ENCODE results near the gene SNX32. TPM values are rescaled to one million over a fixed set of nuclear protein-coding genes. Genes with fewer than 3 reads are reported as not detected.

Gene SNX32
- total and polyA plus RNA-seq, 7 experiments from 2014 or later: 0.38 to 2.0 (median 0.92) TPM

GRCh38 chr11:65868076-65868667 lies 34.4 kb downstream of the SNX32 start:
- Mint-ChIP-seq H3K27me3 (peaks cover 0 to 3% (median 0%) of the 10 kb centered on the region in 5 donors), H3K36me3 (peaks cover 0 to 11% (median 0%) of the 10 kb centered on the region in 5 donors), H3K27ac (peak overlapping the region in 2 of 9 donors; percentile 56 to 59), H3K4me3 (no peak overlapping the region), H3K9me3 (no peaks in the 10 kb centered on the region), H3K4me1 (peaks cover 11 to 21% (median 14%) of the 10 kb centered on the region in 7 donors)
- ATAC-seq: peak; percentile 62
- intact Hi-C loops (cut with micrococcal nuclease): loop anchor here in 1 of 2 donors (1.0 kb wide), 1 partner anchor 8 kb away; the partner anchor contains the start of gene MUS81
- no peak overlapping the region for H3K27ac ChIP-seq (ENCODE audit: low read depth, low read length)
- H3K27me3 ChIP-seq (ENCODE audit: control insufficient read depth in 2 of 2, insufficient read depth in 2 of 2, low read length in 2 of 2): no peaks in the 10 kb centered on the region
- H3K36me3 ChIP-seq (ENCODE audit: control insufficient read depth in 2 of 3, insufficient read depth in 3 of 3, low read length in 3 of 3): peaks cover 0 to 41% (median 0%) of the 10 kb centered on the region in 3 experiments
- H3K4me3 ChIP-seq (ENCODE audit: low read length): no peak overlapping the region
- peak in 3 of 9 donors; percentile 28 to 45 (median 31) for DNase-seq
- no peaks in the 10 kb centered on the region for H3K9me3 ChIP-seq (ENCODE audit: control insufficient read depth in 2 of 3, low read length in 3 of 3)
- ChIA-PET POLR2A (interaction anchor here (0.7 to 12.9 kb wide), 4 partner anchors 7 to 28 kb away, joined by 3 to 316 read pairs (median 57); partner anchors contain the start of genes CCDC85B, CFL1, FIBP and MUS81), CTCF (interaction anchor here (1.6 to 4.7 kb wide), 3 partner anchors 8 to 21 kb away, joined by 5 to 38 read pairs (median 30); partner anchors contain the start of genes FIBP and MUS81)
- H3K4me1 ChIP-seq (ENCODE audit: control insufficient read depth in 2 of 2, insufficient read depth in 2 of 2, low read length in 2 of 2): peaks cover 8 to 10% of the 10 kb centered on the region in 2 donors

- Mint-ChIP-seq H3K4me3 (no peak overlapping the region), H3K9me3 (no peaks in the 10 kb centered on the region), H3K4me1 (peaks cover 13 to 27% (median 16%) of the 10 kb centered on the region in 7 donors), H3K27me3 (peaks cover 0 to 3% (median 0%) of the 10 kb centered on the region in 5 donors), H3K36me3 (peaks cover 0 to 9% (median 0%) of the 10 kb centered on the region in 5 donors), H3K27ac (peak overlapping the region in 1 of 9 donors; percentile 39)
- H3K4me1 ChIP-seq (ENCODE audit: control insufficient read depth in 2 of 2, insufficient read depth in 2 of 2, low read length in 2 of 2): peaks cover 10 to 13% of the 10 kb centered on the region in 2 donors
- intact Hi-C loops (cut with micrococcal nuclease): loop anchor here in 1 of 2 donors (1.0 kb wide), 1 partner anchor 9 kb away; the partner anchor contains the start of gene MUS81
- POLR2A ChIA-PET: interaction anchor here (0.7 to 12.9 kb wide), 4 partner anchors 8 to 27 kb away, joined by 3 to 316 read pairs (median 57); partner anchors contain the start of genes CCDC85B, CFL1, FIBP and MUS81
- no peak for DNase-seq
- no peaks in the 10 kb centered on the region for H3K27me3 ChIP-seq (ENCODE audit: control insufficient read depth in 2 of 2, insufficient read depth in 2 of 2, low read length in 2 of 2)
- no peak overlapping the region for H3K4me3 ChIP-seq (ENCODE audit: low read length)
- H3K9me3 ChIP-seq (ENCODE audit: control insufficient read depth in 2 of 3, low read length in 3 of 3): no peaks in the 10 kb centered on the region
- H3K36me3 ChIP-seq (ENCODE audit: control insufficient read depth in 2 of 3, insufficient read depth in 3 of 3, low read length in 3 of 3): peaks cover 0 to 33% (median 0%) of the 10 kb centered on the region in 3 experiments
- CTCF ChIA-PET: interaction anchor here (0.9 to 4.7 kb wide), 4 partner anchors 9 to 20 kb away, joined by 3 to 38 read pairs (median 18); partner anchors contain the start of genes FIBP and MUS81
- H3K27ac ChIP-seq (ENCODE audit: low read depth, low read length): no peak overlapping the region
- no peak for ATAC-seq
These were observed 35.1 kb downstream of the SNX32 start for GRCh38 chr11:65868907-65869306.

- ChIA-PET CTCF (interaction anchor here (0.6 to 4.7 kb wide), 5 partner anchors 10 to 482 kb away, joined by 3 to 38 read pairs (median 5); partner anchors contain the start of genes FIBP and MUS81), POLR2A (interaction anchor here (0.8 to 4.8 kb wide), 5 partner anchors 9 to 20 kb away, joined by 3 to 109 read pairs (median 6); partner anchors contain the start of genes CCDC85B, CFL1, FIBP and MUS81)
- peaks cover 0 to 3% (median 0%) of the 10 kb centered on the region in 5 donors for H3K27me3 Mint-ChIP-seq
- Histone ChIP-seq H3K4me1 (ENCODE audit: control insufficient read depth in 2 of 2, insufficient read depth in 2 of 2, low read length in 2 of 2) (peaks cover 10 to 19% of the 10 kb centered on the region in 2 donors), H3K9me3 (ENCODE audit: control insufficient read depth in 2 of 3, low read length in 3 of 3) (no peaks in the 10 kb centered on the region), H3K27me3 (ENCODE audit: control insufficient read depth in 2 of 2, insufficient read depth in 2 of 2, low read length in 2 of 2) (no peaks in the 10 kb centered on the region), H3K27ac (ENCODE audit: low read depth, low read length) (peak overlapping the region; percentile 0), H3K4me3 (ENCODE audit: low read length) (no peak overlapping the region), H3K36me3 (ENCODE audit: control insufficient read depth in 2 of 3, insufficient read depth in 3 of 3, low read length in 3 of 3) (peaks cover 0 to 24% (median 0%) of the 10 kb centered on the region in 3 experiments)
- DNase-seq: no peak
- intact Hi-C loops (cut with micrococcal nuclease): loop anchor here in 1 of 2 donors (5.0 kb wide), 1 partner anchor 973 kb away; the partner anchor contains the start of gene RCE1
- peak overlapping the region in 6 of 9 donors; percentile 12 to 88 (median 38) for H3K27ac Mint-ChIP-seq
- no peak overlapping the region for H3K4me3 Mint-ChIP-seq
- ATAC-seq: no peak
- peaks cover 0 to 9% (median 0%) of the 10 kb centered on the region in 5 donors for H3K36me3 Mint-ChIP-seq
- H3K4me1 Mint-ChIP-seq: peaks cover 13 to 26% (median 16%) of the 10 kb centered on the region in 7 donors
- H3K9me3 Mint-ChIP-seq: no peaks in the 10 kb centered on the region
These were observed 36.0 kb downstream of the SNX32 start for GRCh38 chr11:65869643-65870306.

- Mint-ChIP-seq H3K4me3 (peak overlapping the region in 4 of 10 donors; percentile 14 to 68 (median 50)), H3K9me3 (no peaks in the 10 kb centered on the region), H3K4me1 (peaks cover 13 to 26% (median 16%) of the 10 kb centered on the region in 7 donors), H3K36me3 (peaks cover 0 to 7% (median 0%) of the 10 kb centered on the region in 5 donors), H3K27ac (peak overlapping the region in 4 of 9 donors; percentile 1 to 94 (median 34)), H3K27me3 (peaks cover 0 to 3% (median 0%) of the 10 kb centered on the region in 5 donors)
- DNase-seq: no peak
- Histone ChIP-seq H3K4me3 (ENCODE audit: low read length) (no peak overlapping the region), H3K27me3 (ENCODE audit: control insufficient read depth in 2 of 2, insufficient read depth in 2 of 2, low read length in 2 of 2) (no peaks in the 10 kb centered on the region), H3K27ac (ENCODE audit: low read depth, low read length) (peak overlapping the region; percentile 0), H3K4me1 (ENCODE audit: control insufficient read depth in 2 of 2, insufficient read depth in 2 of 2, low read length in 2 of 2) (peaks cover 10 to 19% of the 10 kb centered on the region in 2 donors), H3K9me3 (ENCODE audit: control insufficient read depth in 2 of 3, low read length in 3 of 3) (no peaks in the 10 kb centered on the region), H3K36me3 (ENCODE audit: control insufficient read depth in 2 of 3, insufficient read depth in 3 of 3, low read length in 3 of 3) (peaks cover 0 to 19% (median 0%) of the 10 kb centered on the region in 3 experiments)
- intact Hi-C loops (cut with micrococcal nuclease): loop anchor here in 1 of 2 donors (5.0 kb wide), 1 partner anchor 972 kb away; the partner anchor contains the start of gene RCE1
- ATAC-seq: no peak
- ChIA-PET POLR2A (interaction anchor here (0.8 to 4.8 kb wide), 4 partner anchors 10 to 19 kb away, joined by 3 to 109 read pairs (median 16); partner anchors contain the start of genes CCDC85B, CFL1, FIBP and MUS81), CTCF (interaction anchor here (0.6 to 4.7 kb wide), 3 partner anchors 10 to 482 kb away, joined by 4 to 38 read pairs (median 30); partner anchors contain the start of gene MUS81)
These were observed 36.5 kb downstream of the SNX32 start for GRCh38 chr11:65870307-65870658.

GRCh38 chr11:65870706-65871681 lies 37.2 kb downstream of the SNX32 start:
- CTCF ChIA-PET: interaction anchor here (0.8 to 4.7 kb wide), 3 partner anchors 11 to 256 kb away, joined by 3 to 38 read pairs (median 30); partner anchors contain the start of gene MUS81
- H3K9me3 Mint-ChIP-seq: no peaks in the 10 kb centered on the region
- peaks cover 0 to 12% (median 0%) of the 10 kb centered on the region in 3 experiments for H3K36me3 ChIP-seq (ENCODE audit: control insufficient read depth in 2 of 3, insufficient read depth in 3 of 3, low read length in 3 of 3)
- peaks cover 0 to 7% (median 0%) of the 10 kb centered on the region in 5 donors for H3K36me3 Mint-ChIP-seq
- intact Hi-C loops (cut with micrococcal nuclease): loop anchor here in 1 of 2 donors (5.0 kb wide), 1 partner anchor 971 kb away; the partner anchor contains the start of gene RCE1
- H3K4me3 Mint-ChIP-seq: peak overlapping the region in 7 of 10 donors; percentile 14 to 68 (median 23)
- H3K27ac ChIP-seq (ENCODE audit: low read depth, low read length): no peak overlapping the region
- ATAC-seq (no peak), DNase-seq (no peak)
- H3K27me3 ChIP-seq (ENCODE audit: control insufficient read depth in 2 of 2, insufficient read depth in 2 of 2, low read length in 2 of 2): no peaks in the 10 kb centered on the region
- peaks cover 10 to 19% of the 10 kb centered on the region in 2 donors for H3K4me1 ChIP-seq (ENCODE audit: control insufficient read depth in 2 of 2, insufficient read depth in 2 of 2, low read length in 2 of 2)
- H3K9me3 ChIP-seq (ENCODE audit: control insufficient read depth in 2 of 3, low read length in 3 of 3): no peaks in the 10 kb centered on the region
- H3K4me3 ChIP-seq (ENCODE audit: low read length): no peak overlapping the region
- POLR2A ChIA-PET: interaction anchor here (0.8 to 4.8 kb wide), 6 partner anchors 10 to 131 kb away, joined by 3 to 109 read pairs (median 4); partner anchors contain the start of genes BANF1, CCDC85B, CFL1 and EIF1AD
- peaks cover 13 to 26% (median 16%) of the 10 kb centered on the region in 7 donors for H3K4me1 Mint-ChIP-seq
- peak overlapping the region in 6 of 9 donors; percentile 31 to 94 (median 48) for H3K27ac Mint-ChIP-seq
- H3K27me3 Mint-ChIP-seq: peaks cover 0 to 3% (median 0%) of the 10 kb centered on the region in 5 donors

Measured in naive thymus-derived CD4-positive, alpha-beta T cell (primary cell).